Endodermal cell (in vitro differentiated cells): ENCODE measurements around the gene CMYA5. TPM values are rescaled to one million over a fixed set of nuclear protein-coding genes. Genes with fewer than 3 reads are reported as not detected.
"Not testable (repeated sequence)": the region's sequence is repeated elsewhere in the genome, so short reads cannot be mapped to it uniquely, and the experiment has no call there.

Source experiments
- DNase-seq: peaks from one replicate; pipeline ENCODE4 v3.0.0-alpha.2; 2017
- H3K27ac ChIP-seq: 2 replicates; pipeline ENCODE4 v1.5.1; 2013; ENCODE audit warnings: mild to moderate bottlenecking, low read depth, low read length, moderate library complexity
- H3K27me3 ChIP-seq: 2 replicates; pipeline ENCODE4 v1.6.1; 2013; ENCODE audit warnings: mild to moderate bottlenecking, low read length, moderate library complexity; ENCODE audit not compliant: insufficient read depth, control insufficient read depth, poor library complexity, severe bottlenecking
- H3K36me3 ChIP-seq: 2 replicates; pipeline ENCODE4 v1.7.0; 2013; ENCODE audit warnings: mild to moderate bottlenecking, low read length, moderate library complexity; ENCODE audit not compliant: control insufficient read depth, insufficient read depth
- H3K4me1 ChIP-seq: one replicate; pipeline ENCODE4 v1.7.0; 2013; ENCODE audit warnings: low read length; ENCODE audit not compliant: control insufficient read depth, insufficient read depth
- H3K4me3 ChIP-seq: 2 replicates; pipeline ENCODE4 v1.5.1; 2013; ENCODE audit warnings: mild to moderate bottlenecking, low read length, moderate library complexity
- H3K9ac ChIP-seq: 2 replicates; pipeline ENCODE4 v1.6.1; 2013; ENCODE audit warnings: mild to moderate bottlenecking, low read length, moderate library complexity; ENCODE audit not compliant: poor library complexity, severe bottlenecking; ENCODE audit errors: extremely low read depth
- H3K9me3 ChIP-seq: 2 replicates; pipeline ENCODE4 v1.6.1; 2013; ENCODE audit warnings: mild to moderate bottlenecking, low read length, moderate library complexity; ENCODE audit not compliant: control insufficient read depth
- H3K27ac Mint-ChIP-seq: 2 replicates; pipeline ENCODE4 v1.8.0; 2020; ENCODE audit warnings: mixed read lengths
- H3K27me3 Mint-ChIP-seq: 2 replicates; pipeline ENCODE4 v1.8.0; 2021; ENCODE audit warnings: mild to moderate bottlenecking, mixed read lengths; ENCODE audit not compliant: insufficient read depth
- H3K36me3 Mint-ChIP-seq: 2 replicates; pipeline ENCODE4 v1.8.0; 2020; ENCODE audit warnings: low read depth, mixed read lengths
- H3K4me1 Mint-ChIP-seq: 2 replicates; pipeline ENCODE4 v1.8.0; 2020; ENCODE audit warnings: mixed read lengths
- H3K4me3 Mint-ChIP-seq: 2 replicates; pipeline ENCODE4 v1.8.0; 2020; ENCODE audit warnings: mild to moderate bottlenecking, moderate library complexity, mixed read lengths
- H3K9me3 Mint-ChIP-seq: 2 replicates; pipeline ENCODE4 v1.8.0; 2020; ENCODE audit warnings: mild to moderate bottlenecking, mixed read lengths
- WGBS, 2 experiments: methylation state at CpG; one replicate each; pipeline versions ENCODE4 v1.1.5 to v1.1.7; 2013; ENCODE audit warnings: missing lambda C conversion rate in 2 of 2, mixed read lengths in 1 of 2; ENCODE audit not compliant: insufficient coverage in 1 of 2, insufficient read length in 1 of 2; 5-methylcytosine and 5-hydroxymethylcytosine counted together
- total RNA-seq, 2 donors: library from RNA; stranded (reverse); fragmentation: NEBNext Ultra II Directional in 1 of 2; extraction: Animal tissue kit (Norgen Biotek cat#: 25700) in 1 of 2; gene quantifications; 2 replicates in 1 of 2; 3 replicates in 1 of 2; pipeline ENCODE4 v1.2.1, GENCODE V29; 2021
- TF ChIP-seq, protein P1 (sequence below): fragments of 200-600 bp; sonication (generic); conservative IDR thresholded peaks from 2 replicates; pipeline ENCODE4 v1.5.0; 2021; ENCODE audit warnings: antibody characterized with exemption, mild to moderate bottlenecking

The CMYA5 gene
- total RNA-seq, 2 donors from 2014 or later = 0.69 to 1.6 TPM

- H3K4me1 Mint-ChIP-seq = no peaks in the 10 kb centered on the region
Measured at GRCh38 chr5:79703381-79703645, 13.7 kb downstream of the CMYA5 start.

GRCh38 chr5:79704553-79704952 is 14.9 kb downstream of the CMYA5 start:
- no peak overlapping the region for H3K4me3 Mint-ChIP-seq
- H3K9me3 ChIP-seq = peaks cover 13% of the 10 kb centered on the region
- H3K27me3 Mint-ChIP-seq = no peaks in the 10 kb centered on the region
- DNase-seq = no peak
- no peak overlapping the region for H3K4me3 ChIP-seq
- no peaks in the 10 kb centered on the region for H3K4me1 Mint-ChIP-seq
- no peak overlapping the region for H3K9ac ChIP-seq
- H3K27me3 ChIP-seq = no peaks in the 10 kb centered on the region
- H3K36me3 Mint-ChIP-seq = peaks cover 6% of the 10 kb centered on the region
- no peaks in the 10 kb centered on the region for H3K36me3 ChIP-seq
- H3K27ac ChIP-seq = no peak overlapping the region
- TF ChIP-seq, protein P1, sequence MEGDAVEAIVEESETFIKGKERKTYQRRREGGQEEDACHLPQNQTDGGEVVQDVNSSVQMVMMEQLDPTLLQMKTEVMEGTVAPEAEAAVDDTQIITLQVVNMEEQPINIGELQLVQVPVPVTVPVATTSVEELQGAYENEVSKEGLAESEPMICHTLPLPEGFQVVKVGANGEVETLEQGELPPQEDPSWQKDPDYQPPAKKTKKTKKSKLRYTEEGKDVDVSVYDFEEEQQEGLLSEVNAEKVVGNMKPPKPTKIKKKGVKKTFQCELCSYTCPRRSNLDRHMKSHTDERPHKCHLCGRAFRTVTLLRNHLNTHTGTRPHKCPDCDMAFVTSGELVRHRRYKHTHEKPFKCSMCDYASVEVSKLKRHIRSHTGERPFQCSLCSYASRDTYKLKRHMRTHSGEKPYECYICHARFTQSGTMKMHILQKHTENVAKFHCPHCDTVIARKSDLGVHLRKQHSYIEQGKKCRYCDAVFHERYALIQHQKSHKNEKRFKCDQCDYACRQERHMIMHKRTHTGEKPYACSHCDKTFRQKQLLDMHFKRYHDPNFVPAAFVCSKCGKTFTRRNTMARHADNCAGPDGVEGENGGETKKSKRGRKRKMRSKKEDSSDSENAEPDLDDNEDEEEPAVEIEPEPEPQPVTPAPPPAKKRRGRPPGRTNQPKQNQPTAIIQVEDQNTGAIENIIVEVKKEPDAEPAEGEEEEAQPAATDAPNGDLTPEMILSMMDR = no peak
- H3K27ac Mint-ChIP-seq = no peak overlapping the region
- H3K9me3 Mint-ChIP-seq = peaks cover 35% of the 10 kb centered on the region
- no peaks in the 10 kb centered on the region for H3K4me1 ChIP-seq

More at GRCh38 chr5:79703381-79703645, 13.7 kb downstream of the CMYA5 start:
- Mint-ChIP-seq H3K27ac (no peak overlapping the region), H3K9me3 (peaks cover 35% of the 10 kb centered on the region), H3K36me3 (peaks cover 6% of the 10 kb centered on the region), H3K27me3 (no peaks in the 10 kb centered on the region), H3K4me3 (no peak overlapping the region)
- H3K27me3 ChIP-seq = no peaks in the 10 kb centered on the region
- WGBS, 2 experiments = 83 to 100% methylated on average over 1 of the region's 1 CpG
- no peaks in the 10 kb centered on the region for H3K36me3 ChIP-seq
- TF ChIP-seq, protein P1 = no peak
- no peak overlapping the region for H3K4me3 ChIP-seq
- H3K27ac ChIP-seq = no peak overlapping the region
- no peak for DNase-seq
- no peaks in the 10 kb centered on the region for H3K4me1 ChIP-seq
- peaks cover 13% of the 10 kb centered on the region for H3K9me3 ChIP-seq
- H3K9ac ChIP-seq = no peak overlapping the region

- Mint-ChIP-seq H3K36me3 (peaks cover 6% of the 10 kb centered on the region), H3K9me3 (peaks cover 35% of the 10 kb centered on the region), H3K27me3 (no peaks in the 10 kb centered on the region), H3K4me3 (no peak overlapping the region), H3K4me1 (no peaks in the 10 kb centered on the region), H3K27ac (no peak overlapping the region)
- Histone ChIP-seq H3K9ac (no peak overlapping the region), H3K4me3 (no peak overlapping the region), H3K4me1 (no peaks in the 10 kb centered on the region), H3K36me3 (no peaks in the 10 kb centered on the region), H3K27ac (no peak overlapping the region), H3K27me3 (no peaks in the 10 kb centered on the region), H3K9me3 (peaks cover 13% of the 10 kb centered on the region)
- DNase-seq = no peak
- TF ChIP-seq, protein P1 = no peak
- WGBS, 2 experiments = 90 to 93% methylated on average over 2 to 3 of the region's 3 CpGs
Measured at GRCh38 chr5:79705632-79706031, 16.0 kb downstream of the CMYA5 start.

GRCh38 chr5:79706317-79706716 is 16.7 kb downstream of the CMYA5 start:
- H3K9me3 Mint-ChIP-seq = peaks cover 35% of the 10 kb centered on the region
- H3K36me3 ChIP-seq, H3K36me3 Mint-ChIP-seq, H3K27me3 ChIP-seq, H3K4me1 Mint-ChIP-seq, H3K27me3 Mint-ChIP-seq, H3K4me1 ChIP-seq, H3K9ac ChIP-seq, DNase-seq, H3K27ac Mint-ChIP-seq, H3K4me3 Mint-ChIP-seq, H3K4me3 ChIP-seq, H3K27ac ChIP-seq: not testable (repeated sequence)
- WGBS, 2 experiments = 94 to 100% methylated on average over 4 to 8 of the region's 8 CpGs
- H3K9me3 ChIP-seq = peaks cover 13% of the 10 kb centered on the region
